ENCODE data around the gene ABHD16B.
"Not testable (repeated sequence)": the region's sequence is repeated elsewhere in the genome, so short reads cannot be mapped to it uniquely, and the experiment has no call there.

The ABHD16B gene

DNA sequence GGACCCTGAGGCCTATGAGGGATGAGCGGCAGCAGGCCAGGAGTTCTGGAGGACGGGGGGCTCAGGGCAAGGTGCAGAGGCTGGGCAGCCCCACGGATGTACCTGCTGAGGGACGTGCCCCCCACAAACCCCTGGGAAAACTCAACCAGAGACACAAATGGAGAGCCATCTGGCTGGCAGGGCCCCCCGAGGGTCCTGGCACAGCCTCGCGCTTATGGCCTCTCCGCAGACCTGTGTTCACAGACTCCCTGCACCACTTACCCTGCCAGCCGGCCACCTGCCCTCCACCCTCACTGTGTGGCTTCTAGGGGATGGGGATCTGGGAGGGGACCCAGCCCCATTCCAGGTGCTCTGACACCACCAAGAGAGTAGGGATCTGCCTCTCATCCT, 26.8 kb upstream of the ABHD16B start:
- DNase-seq (ENCODE audit: low read depth in 2 of 2): no peak

GRCh38 chr20:63835021-63835858, 26.1 kb upstream of the ABHD16B start:
- DNase-seq (ENCODE audit: low read depth in 2 of 2): no peak

DNA sequence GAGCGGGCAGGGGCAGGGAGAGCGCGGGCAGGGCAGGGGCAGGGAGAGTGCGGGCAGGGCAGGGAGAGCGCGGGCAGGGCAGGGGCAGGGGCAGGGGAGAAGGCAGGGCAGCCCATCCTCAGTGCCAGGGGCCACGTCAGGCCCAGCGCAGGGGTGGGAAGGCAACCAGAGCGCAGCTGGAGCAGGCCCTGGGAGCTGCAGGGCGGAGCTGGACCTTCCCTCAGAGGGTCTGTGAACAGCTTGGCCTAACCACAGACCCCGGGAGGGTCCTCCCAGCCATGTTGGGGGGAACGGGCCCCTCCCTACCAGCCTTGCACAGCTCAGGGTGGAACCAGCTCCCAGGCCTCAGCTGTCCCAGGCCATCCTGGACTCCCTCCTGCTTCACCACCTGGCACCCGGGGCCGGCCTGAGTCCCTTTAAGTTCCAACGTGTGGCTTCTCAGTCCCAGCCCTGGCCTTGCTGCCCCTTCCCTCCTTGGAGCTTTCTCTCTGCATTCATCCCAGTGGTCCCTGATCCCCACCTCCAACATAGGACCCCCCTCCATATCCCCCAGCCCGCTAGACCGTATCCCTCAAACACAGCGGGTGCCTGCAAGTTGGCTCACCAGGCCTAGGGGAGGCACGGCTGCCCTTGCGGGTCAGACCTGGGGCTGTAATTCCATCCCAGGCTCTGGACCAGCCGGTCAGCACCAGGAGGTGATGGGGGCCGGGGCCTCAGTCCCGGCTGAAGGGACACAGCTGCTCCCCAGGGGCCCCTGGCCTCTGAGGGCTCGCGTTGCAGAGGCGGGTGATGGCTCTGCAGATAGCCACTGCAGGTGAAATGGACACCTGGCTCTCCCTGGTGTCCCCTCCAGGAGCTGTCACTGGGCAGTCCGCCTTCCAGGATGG, 24.6 kb upstream of the ABHD16B start:
- DNase-seq (ENCODE audit: low read depth in 2 of 2): no peak

DNA sequence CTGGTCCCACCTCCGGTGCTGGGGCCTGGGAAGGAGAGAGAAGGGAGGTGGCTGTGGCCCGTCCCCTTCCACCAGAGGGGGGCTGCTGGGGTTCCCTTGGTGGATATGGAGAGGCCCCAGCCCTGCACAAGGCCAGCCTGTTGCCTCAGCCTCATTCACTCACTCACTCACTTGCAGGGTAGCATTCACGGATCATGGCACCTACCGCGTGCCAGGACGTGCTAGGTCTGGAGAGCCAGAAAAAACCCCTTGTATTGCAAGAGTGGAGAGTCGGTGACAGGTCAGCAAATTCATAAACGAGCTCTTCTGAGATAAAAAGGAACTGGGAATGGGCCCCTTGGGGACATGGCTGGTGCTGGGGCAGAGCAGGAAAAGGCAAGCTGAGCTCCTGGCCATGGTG, 23.8 kb upstream of the ABHD16B start:
- no peak for DNase-seq (ENCODE audit: low read depth in 2 of 2)

- DNase-seq (ENCODE audit: low read depth in 2 of 2): no peak
These were observed 21.7 kb upstream of the ABHD16B start for GRCh38 chr20:63839620-63840019.

- DNase-seq (ENCODE audit: low read depth in 2 of 2): no peak
These were observed 20.9 kb upstream of the ABHD16B start for GRCh38 chr20:63840405-63840828.

DNA sequence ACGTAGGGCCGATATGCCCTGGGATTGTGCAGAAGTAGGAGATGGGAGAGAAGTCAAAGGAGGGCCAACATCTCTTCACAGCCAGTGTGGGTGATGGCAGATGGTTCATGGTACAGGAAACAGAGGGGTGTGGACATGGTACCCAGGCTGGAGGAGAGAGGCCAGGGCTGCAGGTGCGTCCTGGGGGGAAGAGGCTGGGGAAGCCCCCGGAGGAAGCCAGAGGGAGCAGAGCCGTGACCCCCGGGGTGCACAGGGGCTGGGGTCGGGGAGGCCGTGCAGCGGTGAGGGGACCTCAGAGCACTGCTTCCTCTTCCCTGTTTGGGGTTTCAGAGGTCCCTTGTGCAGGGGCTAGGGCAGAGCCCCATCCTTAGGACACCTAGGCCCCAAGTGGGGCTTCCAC, 19.0 kb upstream of the ABHD16B start:
- no peak for DNase-seq (ENCODE audit: low read depth in 2 of 2)

GRCh38 chr20:63843222-63843621, 18.1 kb upstream of the ABHD16B start:
- no peak for DNase-seq (ENCODE audit: low read depth in 2 of 2)

GRCh38 chr20:63843778-63844177, 17.5 kb upstream of the ABHD16B start:
- DNase-seq (ENCODE audit: low read depth in 2 of 2): no peak

GRCh38 chr20:63844511-63844991, 16.7 kb upstream of the ABHD16B start:
- no peak for DNase-seq (ENCODE audit: low read depth in 2 of 2)

GRCh38 chr20:63846128-63846771, 15.0 kb upstream of the ABHD16B start:
- DNase-seq (ENCODE audit: low read depth in 2 of 2): no peak

- DNase-seq (ENCODE audit: low read depth in 2 of 2): no peak
These were observed 14.4 kb upstream of the ABHD16B start for GRCh38 chr20:63846888-63847236.

DNA sequence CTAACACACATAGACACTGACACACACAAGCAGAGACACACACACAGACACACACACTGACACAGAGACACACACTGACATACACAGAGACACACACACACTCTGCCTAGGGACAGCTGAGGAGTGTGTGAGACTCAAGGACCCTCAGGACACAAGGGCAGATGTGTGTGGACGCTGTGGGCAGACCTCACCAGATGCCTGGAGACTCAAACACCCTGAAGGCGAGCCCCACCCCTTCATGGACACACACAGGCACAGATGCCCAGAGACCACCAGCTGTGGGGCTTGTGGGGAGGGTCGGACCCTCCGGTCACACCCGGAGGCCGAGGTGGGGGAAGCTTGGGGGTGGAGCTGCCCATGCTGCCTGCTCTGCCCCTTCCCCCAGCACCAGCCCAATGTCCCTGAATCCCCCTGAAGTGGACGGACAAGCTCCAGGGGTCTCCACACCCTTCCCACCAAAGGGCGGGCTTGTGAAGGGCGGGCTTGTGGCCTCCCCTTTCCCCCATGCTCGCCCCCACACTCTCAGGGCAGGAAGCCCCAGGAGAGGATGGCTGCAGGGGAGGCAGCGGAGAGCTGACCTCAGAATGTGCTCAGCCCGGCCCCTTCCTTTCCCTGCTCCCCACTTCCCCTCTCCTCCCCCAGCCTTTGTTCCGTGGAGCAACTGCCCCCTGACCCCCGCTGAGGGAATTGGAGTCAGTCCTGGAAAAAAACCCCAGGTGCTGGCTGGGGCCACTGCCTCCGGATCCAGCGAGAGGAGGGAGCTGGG, 13.9 kb upstream of the ABHD16B start:
- DNase-seq (ENCODE audit: low read depth in 2 of 2): no peak

DNA sequence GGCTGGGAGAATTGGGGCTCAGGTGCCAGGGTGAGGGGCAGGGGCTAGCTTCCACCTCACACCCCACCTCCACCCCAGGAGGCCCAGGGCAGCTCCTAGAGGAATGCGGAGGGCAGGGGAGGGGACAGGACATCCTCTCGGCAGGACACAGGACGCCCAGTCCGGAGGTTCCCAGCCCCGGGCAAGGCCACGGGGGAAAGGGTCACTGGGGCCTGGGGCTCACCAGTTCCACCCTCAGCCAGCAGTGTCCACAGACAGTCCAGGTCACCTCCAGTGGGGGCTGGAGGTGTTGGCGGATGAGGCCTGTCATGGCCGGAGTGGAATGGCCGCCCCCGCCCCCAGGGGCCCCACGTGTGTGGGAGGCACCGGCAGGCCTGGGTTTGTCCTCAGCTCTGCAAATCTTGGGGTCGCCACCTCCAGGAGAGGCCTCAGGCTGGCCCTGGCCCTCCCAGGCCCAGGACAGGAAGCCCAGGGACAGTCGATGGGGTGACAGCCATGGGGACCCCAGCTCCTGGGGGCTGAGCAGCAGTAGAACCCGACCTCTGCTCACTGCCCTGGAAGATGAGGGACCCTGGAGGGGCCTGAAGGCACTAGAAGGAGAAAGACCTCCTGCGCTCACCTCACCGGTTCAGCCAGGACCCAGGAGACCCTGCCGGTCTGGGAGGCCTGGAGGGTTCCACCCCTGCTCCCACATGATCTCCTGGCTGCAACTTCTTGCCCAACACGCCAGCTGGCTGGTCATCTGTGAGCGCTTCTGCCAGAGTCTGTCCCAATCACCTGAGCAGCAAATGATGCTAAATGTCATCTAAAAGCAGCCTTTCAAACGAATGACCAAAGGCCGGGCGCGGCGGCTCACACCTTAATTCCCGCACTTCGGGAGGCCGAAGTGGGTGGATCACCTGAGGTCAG, 13.0 kb upstream of the ABHD16B start:
- DNase-seq (ENCODE audit: low read depth in 2 of 2): no peak

- no peak for DNase-seq (ENCODE audit: low read depth in 2 of 2)
These were observed 10.4 kb upstream of the ABHD16B start for GRCh38 chr20:63850689-63851547.

DNA sequence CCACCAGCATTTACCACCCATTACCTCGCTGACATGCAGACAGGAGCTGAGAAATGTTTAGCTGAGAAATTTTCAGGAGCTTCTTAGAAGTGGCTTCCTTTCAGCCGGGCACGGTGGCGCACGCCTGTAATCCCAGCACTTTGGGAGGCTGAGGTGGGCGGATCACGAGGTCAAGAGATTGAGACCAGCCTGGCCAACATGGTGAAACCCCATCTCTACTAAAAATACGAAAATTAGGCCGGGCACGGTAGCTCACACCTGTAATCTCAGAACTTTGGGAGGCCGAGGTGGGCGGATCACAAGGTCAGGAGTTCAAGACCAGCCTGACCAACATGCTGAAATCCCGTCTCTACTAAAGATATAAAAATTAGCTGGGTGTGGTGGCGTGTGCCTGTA, 9.8 kb upstream of the ABHD16B start:
- DNase-seq (ENCODE audit: low read depth in 2 of 2): not testable (repeated sequence)

DNA sequence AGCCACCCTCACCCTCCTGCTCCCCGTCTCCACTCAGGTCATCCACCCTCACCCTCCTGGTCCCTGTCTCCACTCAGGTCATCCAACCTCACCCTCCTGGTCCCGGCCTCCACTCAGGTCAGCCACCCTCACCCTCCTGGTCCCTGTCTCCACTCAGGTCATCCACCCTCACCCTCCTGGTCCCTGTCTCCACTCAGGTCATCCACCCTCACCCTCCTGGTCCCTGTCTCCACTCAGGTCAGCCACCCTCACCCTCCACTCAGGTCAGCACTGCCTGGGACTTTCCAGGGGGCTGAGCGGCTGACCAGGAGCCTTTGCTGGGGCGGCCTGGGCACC, 7.6 kb upstream of the ABHD16B start:
- not testable (repeated sequence) for DNase-seq (ENCODE audit: low read depth in 2 of 2)

DNA sequence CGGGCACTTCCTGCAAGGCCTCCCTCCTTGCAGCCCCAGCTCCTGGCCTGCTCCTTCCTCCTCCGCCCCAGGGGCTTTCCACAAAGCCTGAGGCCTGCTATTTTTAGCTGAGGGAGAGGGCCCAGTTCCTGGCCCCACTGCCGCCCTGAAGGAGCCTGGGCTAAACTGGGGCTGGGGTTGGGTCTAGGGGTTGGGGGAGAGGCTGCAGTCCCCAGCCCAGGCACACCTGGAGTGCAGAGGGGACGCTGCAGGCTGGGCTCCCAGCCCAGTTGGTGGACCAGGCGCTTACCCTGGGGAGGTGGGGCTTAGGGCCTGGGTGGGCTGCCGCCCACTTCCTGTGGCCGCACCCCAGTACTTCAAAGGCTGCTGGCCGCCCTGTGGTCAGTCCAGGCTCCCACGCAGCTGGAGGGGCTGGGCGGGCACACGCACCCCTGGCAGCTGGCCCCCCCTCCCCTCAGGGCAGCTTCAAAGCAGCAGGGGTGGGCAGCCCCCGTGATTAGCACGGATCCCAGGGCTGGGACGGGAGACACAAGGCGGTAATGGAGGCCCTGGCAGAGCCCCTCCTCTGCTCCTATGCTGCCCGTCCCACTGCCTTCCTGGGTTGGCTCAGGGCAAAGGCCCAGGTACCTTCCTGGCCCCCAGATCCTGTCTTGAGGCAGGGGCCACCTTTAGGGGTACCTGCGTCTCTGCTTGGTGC, 7.1 kb upstream of the ABHD16B start:
- no peak for DNase-seq (ENCODE audit: low read depth in 2 of 2)

- no peak for DNase-seq (ENCODE audit: low read depth in 2 of 2)
These were observed 6.4 kb upstream of the ABHD16B start for GRCh38 chr20:63854766-63855362.

Measured in stimulated activated CD4-positive, alpha-beta T cell treated with anti-CD3 and anti-CD28 coated beads, Interleukin-1b, Interleukin-23, amount 100 ng/mL, for 4 hours (primary cell).